H1 (cell line): ENCODE data around the gene PHYH. TPM values are rescaled to one million over a fixed set of nuclear protein-coding genes. Genes with fewer than 3 reads are reported as not detected.

Experiments used
- CTCF ChIA-PET: fragments of 300-600 bp; sonication (Branson Sonifier 250); formaldehyde crosslinking; loops from one replicate; lab custom pipeline; 2021; ENCODE audit not compliant: partially characterized antibody; lab: Charles Lee
- POLR2A ChIA-PET: fragments of 300-600 bp; sonication (Branson Sonifier 250); formaldehyde crosslinking; loops from one replicate; lab custom pipeline; 2021; ENCODE audit warnings: inconsistent platforms; ENCODE audit not compliant: partially characterized antibody; lab: Charles Lee
- DNase-seq, 2 experiments: peaks; one replicate each; pipeline versions ENCODE4 v3.0.0 to v3.0.0-alpha.2; 2010 to 2022; ENCODE audit warnings: low spot score in 2 of 2, low read depth in 1 of 2, mixed read lengths in 1 of 2
- FAIRE-seq: peaks from 2 replicates; lab custom pipeline; 2011; peaks lifted over from hg19 to GRCh38; lab: Jason Lieb, UNC
- H2AFZ ChIP-seq: 2 replicates; pipeline ENCODE4 v1.8.1; 2012; ENCODE audit warnings: low read length, inconsistent platforms
- H2AK5ac ChIP-seq: 2 replicates; pipeline ENCODE4 v1.6.1; 2013; ENCODE audit warnings: low read depth, low read length
- H2BK120ac ChIP-seq: replicated peaks from 2 replicates; pipeline ENCODE3; 2013; ENCODE audit warnings: low read depth, low read length, inconsistent platforms
- H2BK12ac ChIP-seq: 2 replicates; pipeline ENCODE4 v1.6.1; 2013; ENCODE audit warnings: low read depth, low read length
- H2BK15ac ChIP-seq: 2 replicates; pipeline ENCODE4 v1.6.1; 2013; ENCODE audit warnings: low read length
- H2BK20ac ChIP-seq: 2 replicates; pipeline ENCODE4 v1.6.1; 2013; ENCODE audit warnings: low read length
- H2BK5ac ChIP-seq: 2 replicates; pipeline ENCODE4 v1.6.1; 2013; ENCODE audit warnings: low read depth, low read length
- H3K14ac ChIP-seq: 2 replicates; pipeline ENCODE4 v1.6.1; 2013; ENCODE audit warnings: inconsistent platforms; ENCODE audit not compliant: insufficient read length
- H3K18ac ChIP-seq: 2 replicates; pipeline ENCODE4 v1.6.1; 2013; ENCODE audit warnings: low read length; ENCODE audit errors: extremely low read depth
- H3K23ac ChIP-seq: 2 replicates; pipeline ENCODE4 v1.6.1; 2013; ENCODE audit warnings: inconsistent platforms; ENCODE audit not compliant: insufficient read length
- H3K23me2 ChIP-seq: 2 replicates; pipeline ENCODE4 v1.6.1; 2013; ENCODE audit warnings: low read depth, low read length
- H3K27ac ChIP-seq: 2 replicates; pipeline ENCODE4 v1.6.1; 2011; ENCODE audit warnings: low read depth, low read length, inconsistent platforms
- H3K27me3 ChIP-seq, 4 experiments: replicated peaks in 1 of 4; 1 replicate in 1 of 4; 2 replicates in 3 of 4; pipeline versions ENCODE4 v1.6.1 to v1.8.1; 2011 to 2013; ENCODE audit warnings: low read length in 3 of 4, mild to moderate bottlenecking in 3 of 4, inconsistent platforms in 2 of 4, mixed read lengths in 2 of 4, moderate library complexity in 1 of 4; ENCODE audit not compliant: control insufficient read depth in 3 of 4, insufficient read depth in 3 of 4; ENCODE audit errors: extremely low read depth in 1 of 4
- H3K36me3 ChIP-seq, 4 experiments: 2 replicates each; pipeline versions ENCODE4 v1.6.1 to v1.8.1; 2011 to 2013; ENCODE audit warnings: mild to moderate bottlenecking in 4 of 4, low read length in 3 of 4, moderate library complexity in 2 of 4, control low read depth in 1 of 4, inconsistent platforms in 1 of 4; ENCODE audit not compliant: insufficient read depth in 4 of 4, control insufficient read depth in 2 of 4
- H3K4ac ChIP-seq: replicated peaks from 2 replicates; pipeline ENCODE3; 2013; ENCODE audit warnings: low read length, low read depth, mixed read lengths, inconsistent platforms; ENCODE audit not compliant: insufficient read length
- H3K4me1 ChIP-seq, 4 experiments: replicated peaks in 1 of 4; 1 replicate in 1 of 4; 2 replicates in 3 of 4; pipeline versions ENCODE4 v1.6.1 to v1.8.1; 2011 to 2013; ENCODE audit warnings: low read length in 3 of 4, inconsistent platforms in 2 of 4, mixed read lengths in 1 of 4; ENCODE audit not compliant: insufficient read depth in 4 of 4, control insufficient read depth in 3 of 4
- H3K4me2 ChIP-seq, 2 experiments: 2 replicates each; pipeline versions ENCODE4 v1.6.1 to v1.8.1; 2011 to 2013; ENCODE audit warnings: low read depth in 2 of 2, low read length in 2 of 2, control low read depth in 1 of 2, inconsistent platforms in 1 of 2, mild to moderate bottlenecking in 1 of 2; ENCODE audit not compliant: insufficient read depth in 1 of 2
- H3K4me3 ChIP-seq, 4 experiments: fragments of 200-600, 300-600 bp in 1 of 4; sonication (generic), shearing (Covaris generic), sonication (Bioruptor Twin) in 1 of 4; 2 replicates each; pipeline versions ENCODE4 v1.5.1 to v1.8.1; 2011 to 2016; ENCODE audit warnings: low read length in 4 of 4, low read depth in 3 of 4, control low read depth in 2 of 4, inconsistent platforms in 2 of 4, mild to moderate bottlenecking in 2 of 4, mixed read lengths in 1 of 4, moderate library complexity in 1 of 4; ENCODE audit not compliant: insufficient read depth in 2 of 4; ENCODE audit errors: extremely low read depth in 1 of 4
- H3K56ac ChIP-seq: replicated peaks from 2 replicates; pipeline ENCODE3; 2013; ENCODE audit warnings: low read depth, mild to moderate bottlenecking, mixed read lengths, low read length, inconsistent platforms; ENCODE audit not compliant: insufficient read length
- H3K79me1 ChIP-seq: 2 replicates; pipeline ENCODE4 v1.6.1; 2013; ENCODE audit warnings: low read depth, low read length, control low read depth
- H3K79me2 ChIP-seq, 2 experiments: 2 replicates each; pipeline versions ENCODE4 v1.6.1 to v1.8.1; 2012 to 2013; ENCODE audit warnings: low read length in 2 of 2, mild to moderate bottlenecking in 2 of 2, inconsistent platforms in 1 of 2; ENCODE audit not compliant: insufficient read depth in 2 of 2, control insufficient read depth in 1 of 2
- H3K9ac ChIP-seq, 4 experiments: replicated peaks in 1 of 4; 1 replicate in 1 of 4; 2 replicates in 3 of 4; pipeline versions ENCODE4 v1.6.1 to v1.8.1; 2011 to 2013; ENCODE audit warnings: low read depth in 3 of 4, low read length in 3 of 4, control low read depth in 2 of 4, mild to moderate bottlenecking in 2 of 4, moderate library complexity in 2 of 4, inconsistent platforms in 1 of 4; ENCODE audit errors: extremely low read depth in 1 of 4
- H3K9me3 ChIP-seq, 2 experiments: 2 replicates each; pipeline versions ENCODE4 v1.6.1 to v1.8.1; 2012 to 2013; ENCODE audit warnings: mild to moderate bottlenecking in 2 of 2, moderate library complexity in 2 of 2, control low read depth in 1 of 2, inconsistent platforms in 1 of 2, low read depth in 1 of 2, low read length in 1 of 2, mixed read lengths in 1 of 2; ENCODE audit not compliant: insufficient read depth in 2 of 2
- H4K20me1 ChIP-seq, 2 experiments: replicated peaks in 1 of 2; 2 replicates each; pipeline versions ENCODE3 to v1.8.1; 2011 to 2013; ENCODE audit warnings: inconsistent platforms in 2 of 2, low read length in 2 of 2, mild to moderate bottlenecking in 1 of 2; ENCODE audit not compliant: insufficient read depth in 2 of 2, control insufficient read depth in 1 of 2
- H4K5ac ChIP-seq: 2 replicates; pipeline ENCODE4 v1.6.1; 2013; ENCODE audit warnings: low read length, low read depth, mixed read lengths, inconsistent platforms; ENCODE audit not compliant: insufficient read length
- H4K8ac ChIP-seq: 2 replicates; pipeline ENCODE4 v1.8.0; 2013; ENCODE audit warnings: mild to moderate bottlenecking, moderate library complexity, low read length, inconsistent platforms; ENCODE audit not compliant: insufficient read depth; ENCODE audit errors: extremely low read depth
- H4K91ac ChIP-seq: replicated peaks from 2 replicates; pipeline ENCODE3; 2013; ENCODE audit warnings: low read length, mixed read lengths, inconsistent platforms; ENCODE audit not compliant: insufficient read length
- SP1 ChIP-seq: IDR thresholded peaks from 2 replicates; pipeline ENCODE4 v1.6.1; 2011; ENCODE audit warnings: low read depth, low read length
- WGBS, 2 experiments: shearing (Covaris generic) in 1 of 2; methylation state at CpG; one replicate each; pipeline versions ENCODE4 v1.1.6 to v1.1.7; 2013 to 2015; ENCODE audit warnings: low lambda C conversion rate in 2 of 2, mixed read lengths in 2 of 2, inconsistent platforms in 1 of 2, low coverage in 1 of 2, missing lambda C conversion rate in 1 of 2; ENCODE audit not compliant: insufficient replicate concordance in 2 of 2, insufficient coverage in 1 of 2, insufficient read length in 1 of 2; ENCODE audit errors: extremely low coverage in 1 of 2, missing lambda C conversion rate in 1 of 2; 5-methylcytosine and 5-hydroxymethylcytosine counted together
- polyA plus RNA-seq, 7 experiments: library from polyadenylated mRNA; depleted of rRNA in 3 of 7; stranded (reverse) in 5 of 7; unstranded in 2 of 7; fragments of >200 nt in 5 of 7; fragments of 200-250 nt in 2 of 7; gene quantifications; 1 replicate in 5 of 7; 2 replicates in 1 of 7; 4 replicates in 1 of 7; pipeline versions ENCODE4 v1.2.1 to v1.2.3, GENCODE V29; 2011 to 2013; ENCODE audit warnings: missing spikeins in 2 of 7, mixed read lengths in 2 of 7
- total RNA-seq: library from RNA; stranded (reverse); fragmentation: NEBNext Ultra II Directional; extraction: Animal tissue kit (Norgen Biotek cat#: 25700); gene quantifications from 2 replicates; pipeline ENCODE4 v1.2.1, GENCODE V29; 2021

Gene PHYH
- total and polyA plus RNA-seq, 2 of the 8 experiments (the other 6 are each of a cell fraction or from before 2014, with no cell fraction given), result 22.0 to 22.7 TPM

- FAIRE-seq, result no peak
- no peaks in the 10 kb centered on the region for H4K20me1 ChIP-seq
- H2BK15ac ChIP-seq, result no peak overlapping the region
- WGBS, 2 experiments, result 85% methylated on average over 2 of the region's 2 CpGs; no CpG with 5 or more reads in 1 of the 2 experiments
- no peak overlapping the region for H4K8ac ChIP-seq
- H3K18ac ChIP-seq, result no peak overlapping the region
- H3K27ac ChIP-seq, result no peak overlapping the region
- no peaks in the 10 kb centered on the region for H3K79me1 ChIP-seq
- H3K23me2 ChIP-seq, result no peaks in the 10 kb centered on the region
- H2BK5ac ChIP-seq, result no peak overlapping the region
- H3K36me3 ChIP-seq, result no peaks in the 10 kb centered on the region
- H4K5ac ChIP-seq, result no peak overlapping the region
- no peaks in the 10 kb centered on the region; a peak in 1 of 7 replicates for H3K27me3 ChIP-seq
- H2BK12ac ChIP-seq, result no peak overlapping the region
- POLR2A ChIA-PET, result interaction anchor here (0.6 to 1.4 kb wide), 3 partner anchors 9 to 39 kb away, joined by 3 to 6 read pairs (median 4); partner anchors contain the start of genes PHYH and SEPHS1
- H2BK20ac ChIP-seq, result no peak overlapping the region
- no peaks in the 10 kb centered on the region for H3K9me3 ChIP-seq
- no peak overlapping the region for H3K23ac ChIP-seq
- no peak overlapping the region for H3K56ac ChIP-seq
- no peak overlapping the region for H3K4me2 ChIP-seq
- H2AK5ac ChIP-seq, result no peak overlapping the region
- H2BK120ac ChIP-seq, result no peak overlapping the region
- peaks cover 0 to 2% (median 0%) of the 10 kb centered on the region in 4 experiments; a peak in 1 of 7 replicates for H3K4me1 ChIP-seq
- no peak for TF ChIP-seq SP1
- CTCF ChIA-PET, result interaction anchor here (1.3 kb wide), 1 partner anchor 40 kb away, joined by 3 read pairs; no protein-coding TSS in a partner anchor
- no peaks in the 10 kb centered on the region for H3K79me2 ChIP-seq
- no peak overlapping the region for H3K4me3 ChIP-seq
- no peak overlapping the region for H3K9ac ChIP-seq
- no peak for DNase-seq
- H3K14ac ChIP-seq, result no peak overlapping the region
- no peak overlapping the region for H2AFZ ChIP-seq
- no peak overlapping the region for H4K91ac ChIP-seq
- no peak overlapping the region for H3K4ac ChIP-seq
These were observed 9.9 kb upstream of the PHYH start for GRCh38 chr10:13309792-13310191.
